WERI-Rb-1 (cell line): ENCODE results near the gene WDR64.

Experiments
- DNase-seq: peaks from one replicate; pipeline ENCODE4 v3.0.0-alpha.2; 2020
- H3K27ac ChIP-seq: fragments of 250-450 bp; sonication (Bioruptor Pico); 2 replicates; pipeline ENCODE4 v1.5.1; 2020; ENCODE audit warnings: mild to moderate bottlenecking, moderate library complexity
- H3K27me3 ChIP-seq: fragments of 250-450 bp; sonication (Bioruptor Pico); 2 replicates; pipeline ENCODE4 v1.5.1; 2021; ENCODE audit warnings: mild to moderate bottlenecking, low read depth, moderate library complexity; ENCODE audit not compliant: insufficient read depth, severe bottlenecking
- H3K36me3 ChIP-seq: fragments of 250-450 bp; sonication (Bioruptor Pico); 2 replicates; pipeline ENCODE4 v1.5.1; 2020; ENCODE audit warnings: mild to moderate bottlenecking, moderate library complexity
- H3K4me3 ChIP-seq: 2 replicates; pipeline ENCODE4 v1.5.1; 2011; ENCODE audit warnings: low read depth, mild to moderate bottlenecking, control low read depth, low read length
- H3K9me3 ChIP-seq: fragments of 250-450 bp; sonication (Bioruptor Pico); 2 replicates; pipeline ENCODE4 v1.5.1; 2021; ENCODE audit warnings: mild to moderate bottlenecking, moderate library complexity; ENCODE audit not compliant: severe bottlenecking
- CTCF ChIP-seq: IDR thresholded peaks from 2 replicates; pipeline ENCODE4 v1.5.1; 2011; ENCODE audit warnings: low read depth, mild to moderate bottlenecking, control low read depth, inconsistent platforms, low read length

The WDR64 gene

GRCh38 chr1:241614144-241614543, 37.9 kb upstream of the WDR64 start:
- Histone ChIP-seq H3K27me3 (peaks cover 6% of the 10 kb centered on the region), H3K36me3 (no peaks in the 10 kb centered on the region), H3K9me3 (no peaks in the 10 kb centered on the region), H3K27ac (no peak overlapping the region), H3K4me3 (no peak overlapping the region)
- no peak for TF ChIP-seq CTCF
- DNase-seq = no peak

GRCh38 chr1:241614572-241614971, 37.5 kb upstream of the WDR64 start:
- Histone ChIP-seq H3K27ac (no peak overlapping the region), H3K9me3 (no peaks in the 10 kb centered on the region), H3K4me3 (no peak overlapping the region), H3K27me3 (peaks cover 3% of the 10 kb centered on the region), H3K36me3 (no peaks in the 10 kb centered on the region)
- DNase-seq = no peak
- TF ChIP-seq CTCF = no peak

- Histone ChIP-seq H3K4me3 (no peak overlapping the region), H3K9me3 (no peaks in the 10 kb centered on the region), H3K27ac (no peak overlapping the region), H3K36me3 (no peaks in the 10 kb centered on the region), H3K27me3 (no peaks in the 10 kb centered on the region)
- TF ChIP-seq CTCF = no peak
- DNase-seq = no peak
Observed at GRCh38 chr1:241615043-241615974, 36.8 kb upstream of the WDR64 start.

GRCh38 chr1:241617426-241617825, 34.7 kb upstream of the WDR64 start:
- Histone ChIP-seq H3K4me3 (no peak overlapping the region), H3K9me3 (no peaks in the 10 kb centered on the region), H3K27me3 (no peaks in the 10 kb centered on the region), H3K36me3 (no peaks in the 10 kb centered on the region), H3K27ac (no peak overlapping the region)
- no peak for DNase-seq
- no peak for TF ChIP-seq CTCF

- Histone ChIP-seq H3K36me3 (no peaks in the 10 kb centered on the region), H3K4me3 (no peak overlapping the region), H3K27ac (no peak overlapping the region), H3K9me3 (no peaks in the 10 kb centered on the region), H3K27me3 (no peaks in the 10 kb centered on the region)
- no peak for DNase-seq
- TF ChIP-seq CTCF = no peak
Observed at GRCh38 chr1:241622669-241623068, 29.4 kb upstream of the WDR64 start.
